Uterus (tissue), 2 donors: Measurements from ENCODE around the gene ZDHHC7.

ENCODE experiments used
- POLR2A ChIP-seq, 2 donors: fragments of 450-650 bp; IDR thresholded peaks; one replicate each; pipeline ENCODE4 v1.6.1; 2016; ENCODE audit warnings: antibody characterized with exemption in 2 of 2, mild to moderate bottlenecking in 1 of 2, moderate library complexity in 1 of 2
- TF ChIP-seq, protein P1 (sequence below), 4 experiments: fragments of 200-600 bp in 2 of 4; fragments of 450-650 bp in 2 of 4; sonication (generic) in 2 of 4; IDR thresholded peaks; one replicate each; pipeline ENCODE4 v1.5.1; 2016 to 2019; ENCODE audit warnings: antibody characterized with exemption in 4 of 4, mild to moderate bottlenecking in 2 of 4, moderate library complexity in 1 of 4

DNA sequence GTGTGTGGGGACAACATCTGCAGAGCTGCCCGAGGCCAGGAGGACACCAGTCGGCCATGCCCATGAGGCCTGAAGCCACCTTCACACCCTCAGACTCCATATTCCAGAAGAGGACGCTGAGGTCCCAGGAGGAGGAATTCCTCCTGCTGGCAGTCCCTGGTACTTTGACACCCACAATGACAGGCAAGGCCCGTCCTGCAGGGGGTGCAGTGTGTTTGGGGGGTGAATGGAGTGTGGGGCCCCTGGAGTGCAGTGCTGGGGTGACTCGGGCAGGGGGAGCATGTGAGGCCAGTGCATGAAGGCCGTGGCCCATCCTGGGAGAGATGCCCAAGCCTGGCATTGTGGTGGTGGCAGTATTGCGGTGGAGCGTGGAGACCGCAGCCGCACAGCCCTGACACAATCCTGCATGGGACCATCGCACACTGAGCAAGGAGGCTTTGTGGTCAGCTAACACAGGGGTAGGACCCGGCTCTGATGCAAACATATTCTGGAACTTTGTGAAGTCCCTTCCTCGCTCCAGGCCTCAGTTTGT, 52.2 kb downstream of the ZDHHC7 start:
- TF ChIP-seq, protein P1, sequence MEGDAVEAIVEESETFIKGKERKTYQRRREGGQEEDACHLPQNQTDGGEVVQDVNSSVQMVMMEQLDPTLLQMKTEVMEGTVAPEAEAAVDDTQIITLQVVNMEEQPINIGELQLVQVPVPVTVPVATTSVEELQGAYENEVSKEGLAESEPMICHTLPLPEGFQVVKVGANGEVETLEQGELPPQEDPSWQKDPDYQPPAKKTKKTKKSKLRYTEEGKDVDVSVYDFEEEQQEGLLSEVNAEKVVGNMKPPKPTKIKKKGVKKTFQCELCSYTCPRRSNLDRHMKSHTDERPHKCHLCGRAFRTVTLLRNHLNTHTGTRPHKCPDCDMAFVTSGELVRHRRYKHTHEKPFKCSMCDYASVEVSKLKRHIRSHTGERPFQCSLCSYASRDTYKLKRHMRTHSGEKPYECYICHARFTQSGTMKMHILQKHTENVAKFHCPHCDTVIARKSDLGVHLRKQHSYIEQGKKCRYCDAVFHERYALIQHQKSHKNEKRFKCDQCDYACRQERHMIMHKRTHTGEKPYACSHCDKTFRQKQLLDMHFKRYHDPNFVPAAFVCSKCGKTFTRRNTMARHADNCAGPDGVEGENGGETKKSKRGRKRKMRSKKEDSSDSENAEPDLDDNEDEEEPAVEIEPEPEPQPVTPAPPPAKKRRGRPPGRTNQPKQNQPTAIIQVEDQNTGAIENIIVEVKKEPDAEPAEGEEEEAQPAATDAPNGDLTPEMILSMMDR (IDR thresholded peaks at IDR 0.05): no peak
- no peak for TF ChIP-seq POLR2A (IDR thresholded peaks at IDR 0.05)
